H1 (cell line): ENCODE measurements around the gene SEMA4F. TPM values are rescaled to one million over a fixed set of nuclear protein-coding genes. Genes with fewer than 3 reads are reported as not detected.

Source experiments
- BACH1 ChIP-seq: IDR thresholded peaks from 2 replicates; pipeline ENCODE4 v1.6.1; 2012; ENCODE audit warnings: low read length, improper control_type of control experiment
- CBX5 ChIP-seq: fragments of 300-800, 300-1000 bp; sonication (generic); IDR thresholded peaks from 2 replicates; pipeline ENCODE4 v1.7.1; 2016; ENCODE audit warnings: antibody characterized with exemption, low read length, low read depth
- CEBPB ChIP-seq: IDR thresholded peaks from 2 replicates; pipeline ENCODE4 v1.6.1; 2012; ENCODE audit warnings: low read depth, low read length
- GTF2F1 ChIP-seq: IDR thresholded peaks from 2 replicates; pipeline ENCODE4 v1.6.1; 2012; ENCODE audit warnings: low read depth, low read length, improper control_type of control experiment, borderline replicate concordance
- KDM5A ChIP-seq: fragments of 200-600 bp; IDR thresholded peaks from 2 replicates; pipeline ENCODE4 v1.7.1; 2012; ENCODE audit warnings: mild to moderate bottlenecking, low read length, inconsistent platforms, mixed read lengths
- NRF1 ChIP-seq: IDR thresholded peaks from 2 replicates; pipeline ENCODE4 v1.6.1; 2011; ENCODE audit warnings: mild to moderate bottlenecking, low read depth, low read length, improper control_type of control experiment
- POLR2A ChIP-seq, 2 experiments: IDR thresholded peaks; 1 replicate in 1 of 2; 2 replicates in 1 of 2; pipeline ENCODE4 v1.6.1; 2011; ENCODE audit warnings: low read depth in 2 of 2, low read length in 2 of 2, mild to moderate bottlenecking in 2 of 2; ENCODE audit errors: control extremely low read depth in 1 of 2
- POLR2AphosphoS5 ChIP-seq: IDR thresholded peaks from 2 replicates; pipeline ENCODE4 v1.6.1; 2011; ENCODE audit warnings: low read depth, low read length
- TAF7 ChIP-seq: optimal IDR thresholded peaks from 2 replicates; pipeline ENCODE3; 2011; ENCODE audit warnings: low read depth, mild to moderate bottlenecking, inconsistent platforms, low read length, moderate library complexity, borderline replicate concordance
- TCF12 ChIP-seq: IDR thresholded peaks from 2 replicates; pipeline ENCODE4 v1.6.1; 2011; ENCODE audit warnings: low read depth, mild to moderate bottlenecking, low read length
- polyA plus RNA-seq, 7 experiments: library from polyadenylated mRNA; depleted of rRNA in 3 of 7; stranded (reverse) in 5 of 7; unstranded in 2 of 7; fragments of >200 nt in 5 of 7; fragments of 200-250 nt in 2 of 7; gene quantifications; 1 replicate in 5 of 7; 2 replicates in 1 of 7; 4 replicates in 1 of 7; pipeline versions ENCODE4 v1.2.1 to v1.2.3, GENCODE V29; 2011 to 2013; ENCODE audit warnings: missing spikeins in 2 of 7, mixed read lengths in 2 of 7
- total RNA-seq: library from RNA; stranded (reverse); fragmentation: NEBNext Ultra II Directional; extraction: Animal tissue kit (Norgen Biotek cat#: 25700); gene quantifications from 2 replicates; pipeline ENCODE4 v1.2.1, GENCODE V29; 2021
- TF ChIP-seq, protein P1 (sequence below): IDR thresholded peaks from 2 replicates; pipeline ENCODE4 v1.6.1; 2011; ENCODE audit warnings: low read length, improper control_type of control experiment
- TF ChIP-seq, protein P2 (sequence below): fragments of 300-600 bp; sonication (generic); IDR thresholded peaks from 2 replicates; pipeline ENCODE4 v1.7.1; 2012; ENCODE audit warnings: low read length, moderate library complexity, mild to moderate bottlenecking, inconsistent platforms; ENCODE audit not compliant: insufficient replicate concordance

SEMA4F gene
- total and polyA plus RNA-seq, 2 of the 8 experiments (the other 6 are each of a cell fraction or from before 2014, with no cell fraction given) = 3.3 to 3.4 TPM

DNA sequence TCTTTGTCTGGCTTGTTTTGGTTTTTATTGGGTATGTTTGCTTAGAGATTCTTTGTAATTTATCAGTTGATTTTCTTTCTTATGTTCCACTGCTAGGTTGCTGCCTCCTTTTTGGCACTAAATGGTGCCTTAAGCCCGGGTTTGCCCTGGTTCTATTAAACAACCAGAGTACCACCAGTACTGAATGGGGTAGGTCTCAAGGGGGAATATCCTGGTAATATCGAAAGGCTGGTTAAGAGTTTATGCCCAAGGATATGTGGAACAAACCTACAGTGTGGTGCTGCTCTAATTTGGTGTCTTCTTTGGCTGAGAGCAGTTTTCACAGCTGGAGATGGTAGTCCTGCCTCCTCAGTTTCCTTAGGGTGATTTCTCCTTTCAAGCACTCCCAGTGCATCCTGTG, 76.5 kb downstream of the SEMA4F start (continued):
- TF ChIP-seq CBX5 (no peak), TAF7 (peak; percentile 73), TCF12 (no peak), NRF1 (no peak), BACH1 (no peak), KDM5A (no peak), POLR2AphosphoS5 (peak; percentile 41; the same call in 1 of the 2 replicates), POLR2A (IDR thresholded peaks at IDR 0.05; ENCODE audit: control extremely low read depth in 1 of 2, low read depth in 2 of 2, low read length in 2 of 2) (peak in 1 of 2 experiments; percentile 70; a peak in 2 of 3 replicates), CEBPB (no peak), GTF2F1 (no peak)
- TF ChIP-seq, protein P1, sequence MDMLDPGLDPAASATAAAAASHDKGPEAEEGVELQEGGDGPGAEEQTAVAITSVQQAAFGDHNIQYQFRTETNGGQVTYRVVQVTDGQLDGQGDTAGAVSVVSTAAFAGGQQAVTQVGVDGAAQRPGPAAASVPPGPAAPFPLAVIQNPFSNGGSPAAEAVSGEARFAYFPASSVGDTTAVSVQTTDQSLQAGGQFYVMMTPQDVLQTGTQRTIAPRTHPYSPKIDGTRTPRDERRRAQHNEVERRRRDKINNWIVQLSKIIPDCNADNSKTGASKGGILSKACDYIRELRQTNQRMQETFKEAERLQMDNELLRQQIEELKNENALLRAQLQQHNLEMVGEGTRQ = no peak
- TF ChIP-seq, protein P2, sequence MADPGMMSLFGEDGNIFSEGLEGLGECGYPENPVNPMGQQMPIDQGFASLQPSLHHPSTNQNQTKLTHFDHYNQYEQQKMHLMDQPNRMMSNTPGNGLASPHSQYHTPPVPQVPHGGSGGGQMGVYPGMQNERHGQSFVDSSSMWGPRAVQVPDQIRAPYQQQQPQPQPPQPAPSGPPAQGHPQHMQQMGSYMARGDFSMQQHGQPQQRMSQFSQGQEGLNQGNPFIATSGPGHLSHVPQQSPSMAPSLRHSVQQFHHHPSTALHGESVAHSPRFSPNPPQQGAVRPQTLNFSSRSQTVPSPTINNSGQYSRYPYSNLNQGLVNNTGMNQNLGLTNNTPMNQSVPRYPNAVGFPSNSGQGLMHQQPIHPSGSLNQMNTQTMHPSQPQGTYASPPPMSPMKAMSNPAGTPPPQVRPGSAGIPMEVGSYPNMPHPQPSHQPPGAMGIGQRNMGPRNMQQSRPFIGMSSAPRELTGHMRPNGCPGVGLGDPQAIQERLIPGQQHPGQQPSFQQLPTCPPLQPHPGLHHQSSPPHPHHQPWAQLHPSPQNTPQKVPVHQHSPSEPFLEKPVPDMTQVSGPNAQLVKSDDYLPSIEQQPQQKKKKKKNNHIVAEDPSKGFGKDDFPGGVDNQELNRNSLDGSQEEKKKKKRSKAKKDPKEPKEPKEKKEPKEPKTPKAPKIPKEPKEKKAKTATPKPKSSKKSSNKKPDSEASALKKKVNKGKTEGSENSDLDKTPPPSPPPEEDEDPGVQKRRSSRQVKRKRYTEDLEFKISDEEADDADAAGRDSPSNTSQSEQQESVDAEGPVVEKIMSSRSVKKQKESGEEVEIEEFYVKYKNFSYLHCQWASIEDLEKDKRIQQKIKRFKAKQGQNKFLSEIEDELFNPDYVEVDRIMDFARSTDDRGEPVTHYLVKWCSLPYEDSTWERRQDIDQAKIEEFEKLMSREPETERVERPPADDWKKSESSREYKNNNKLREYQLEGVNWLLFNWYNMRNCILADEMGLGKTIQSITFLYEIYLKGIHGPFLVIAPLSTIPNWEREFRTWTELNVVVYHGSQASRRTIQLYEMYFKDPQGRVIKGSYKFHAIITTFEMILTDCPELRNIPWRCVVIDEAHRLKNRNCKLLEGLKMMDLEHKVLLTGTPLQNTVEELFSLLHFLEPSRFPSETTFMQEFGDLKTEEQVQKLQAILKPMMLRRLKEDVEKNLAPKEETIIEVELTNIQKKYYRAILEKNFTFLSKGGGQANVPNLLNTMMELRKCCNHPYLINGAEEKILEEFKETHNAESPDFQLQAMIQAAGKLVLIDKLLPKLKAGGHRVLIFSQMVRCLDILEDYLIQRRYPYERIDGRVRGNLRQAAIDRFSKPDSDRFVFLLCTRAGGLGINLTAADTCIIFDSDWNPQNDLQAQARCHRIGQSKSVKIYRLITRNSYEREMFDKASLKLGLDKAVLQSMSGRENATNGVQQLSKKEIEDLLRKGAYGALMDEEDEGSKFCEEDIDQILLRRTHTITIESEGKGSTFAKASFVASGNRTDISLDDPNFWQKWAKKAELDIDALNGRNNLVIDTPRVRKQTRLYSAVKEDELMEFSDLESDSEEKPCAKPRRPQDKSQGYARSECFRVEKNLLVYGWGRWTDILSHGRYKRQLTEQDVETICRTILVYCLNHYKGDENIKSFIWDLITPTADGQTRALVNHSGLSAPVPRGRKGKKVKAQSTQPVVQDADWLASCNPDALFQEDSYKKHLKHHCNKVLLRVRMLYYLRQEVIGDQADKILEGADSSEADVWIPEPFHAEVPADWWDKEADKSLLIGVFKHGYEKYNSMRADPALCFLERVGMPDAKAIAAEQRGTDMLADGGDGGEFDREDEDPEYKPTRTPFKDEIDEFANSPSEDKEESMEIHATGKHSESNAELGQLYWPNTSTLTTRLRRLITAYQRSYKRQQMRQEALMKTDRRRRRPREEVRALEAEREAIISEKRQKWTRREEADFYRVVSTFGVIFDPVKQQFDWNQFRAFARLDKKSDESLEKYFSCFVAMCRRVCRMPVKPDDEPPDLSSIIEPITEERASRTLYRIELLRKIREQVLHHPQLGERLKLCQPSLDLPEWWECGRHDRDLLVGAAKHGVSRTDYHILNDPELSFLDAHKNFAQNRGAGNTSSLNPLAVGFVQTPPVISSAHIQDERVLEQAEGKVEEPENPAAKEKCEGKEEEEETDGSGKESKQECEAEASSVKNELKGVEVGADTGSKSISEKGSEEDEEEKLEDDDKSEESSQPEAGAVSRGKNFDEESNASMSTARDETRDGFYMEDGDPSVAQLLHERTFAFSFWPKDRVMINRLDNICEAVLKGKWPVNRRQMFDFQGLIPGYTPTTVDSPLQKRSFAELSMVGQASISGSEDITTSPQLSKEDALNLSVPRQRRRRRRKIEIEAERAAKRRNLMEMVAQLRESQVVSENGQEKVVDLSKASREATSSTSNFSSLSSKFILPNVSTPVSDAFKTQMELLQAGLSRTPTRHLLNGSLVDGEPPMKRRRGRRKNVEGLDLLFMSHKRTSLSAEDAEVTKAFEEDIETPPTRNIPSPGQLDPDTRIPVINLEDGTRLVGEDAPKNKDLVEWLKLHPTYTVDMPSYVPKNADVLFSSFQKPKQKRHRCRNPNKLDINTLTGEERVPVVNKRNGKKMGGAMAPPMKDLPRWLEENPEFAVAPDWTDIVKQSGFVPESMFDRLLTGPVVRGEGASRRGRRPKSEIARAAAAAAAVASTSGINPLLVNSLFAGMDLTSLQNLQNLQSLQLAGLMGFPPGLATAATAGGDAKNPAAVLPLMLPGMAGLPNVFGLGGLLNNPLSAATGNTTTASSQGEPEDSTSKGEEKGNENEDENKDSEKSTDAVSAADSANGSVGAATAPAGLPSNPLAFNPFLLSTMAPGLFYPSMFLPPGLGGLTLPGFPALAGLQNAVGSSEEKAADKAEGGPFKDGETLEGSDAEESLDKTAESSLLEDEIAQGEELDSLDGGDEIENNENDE = no peak
